T1000 (cell line): ENCODE data around the gene RBBP8NL.

Experiments used
- DNase-seq: peaks from one replicate; lab custom pipeline; 2025; ENCODE audit warnings: mixed read lengths; lab: John Stamatoyannopoulos, UW

Gene RBBP8NL

DNA sequence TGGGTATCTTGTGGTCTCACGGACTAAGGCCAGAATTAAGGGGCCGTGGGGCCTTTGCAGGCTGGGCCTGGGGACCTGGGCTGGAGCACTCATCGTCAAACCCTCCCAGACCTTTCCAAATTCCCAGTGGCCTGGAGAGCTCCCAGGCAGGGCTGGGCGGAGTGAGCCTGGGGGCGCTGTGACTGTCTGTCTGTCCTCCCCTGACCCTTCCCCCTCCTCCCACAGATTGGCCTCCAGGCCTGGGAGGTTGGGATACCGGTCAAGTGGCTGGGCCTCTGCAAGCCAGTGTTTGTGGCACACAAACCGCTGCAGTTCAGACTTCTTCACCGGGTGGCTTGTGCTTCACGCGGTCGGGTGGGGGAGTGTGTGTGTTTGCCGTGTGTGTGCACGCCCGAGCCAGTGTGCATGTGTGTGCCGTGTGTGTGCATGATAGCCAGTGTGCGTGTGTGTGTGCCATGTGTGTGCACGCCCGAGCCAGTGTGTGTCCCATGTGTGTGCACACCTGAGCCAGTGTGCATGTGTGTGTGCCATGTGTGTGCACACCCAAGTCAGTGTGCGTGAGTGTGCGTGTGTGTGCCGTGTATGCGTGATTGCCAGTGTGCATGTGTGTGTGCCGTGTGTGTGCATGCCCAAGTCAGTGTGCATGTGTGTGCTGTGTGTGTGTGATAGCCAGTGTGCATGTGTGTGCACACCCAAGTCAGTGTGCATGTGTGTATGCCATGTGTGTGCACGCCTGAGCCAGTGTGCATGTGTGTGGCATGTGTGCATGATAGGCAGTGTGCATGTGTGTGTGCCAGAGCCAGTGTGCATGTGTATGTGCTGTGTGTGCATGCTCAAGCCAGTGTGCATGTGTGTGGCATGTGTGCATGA is 6.3 kb downstream of the RBBP8NL start:
- DNase-seq: no peak

GRCh38 chr20:62419759-62420158 is 7.6 kb downstream of the RBBP8NL start:
- no peak for DNase-seq

GRCh38 chr20:62418709-62419487 is 8.4 kb downstream of the RBBP8NL start:
- no peak for DNase-seq

DNA sequence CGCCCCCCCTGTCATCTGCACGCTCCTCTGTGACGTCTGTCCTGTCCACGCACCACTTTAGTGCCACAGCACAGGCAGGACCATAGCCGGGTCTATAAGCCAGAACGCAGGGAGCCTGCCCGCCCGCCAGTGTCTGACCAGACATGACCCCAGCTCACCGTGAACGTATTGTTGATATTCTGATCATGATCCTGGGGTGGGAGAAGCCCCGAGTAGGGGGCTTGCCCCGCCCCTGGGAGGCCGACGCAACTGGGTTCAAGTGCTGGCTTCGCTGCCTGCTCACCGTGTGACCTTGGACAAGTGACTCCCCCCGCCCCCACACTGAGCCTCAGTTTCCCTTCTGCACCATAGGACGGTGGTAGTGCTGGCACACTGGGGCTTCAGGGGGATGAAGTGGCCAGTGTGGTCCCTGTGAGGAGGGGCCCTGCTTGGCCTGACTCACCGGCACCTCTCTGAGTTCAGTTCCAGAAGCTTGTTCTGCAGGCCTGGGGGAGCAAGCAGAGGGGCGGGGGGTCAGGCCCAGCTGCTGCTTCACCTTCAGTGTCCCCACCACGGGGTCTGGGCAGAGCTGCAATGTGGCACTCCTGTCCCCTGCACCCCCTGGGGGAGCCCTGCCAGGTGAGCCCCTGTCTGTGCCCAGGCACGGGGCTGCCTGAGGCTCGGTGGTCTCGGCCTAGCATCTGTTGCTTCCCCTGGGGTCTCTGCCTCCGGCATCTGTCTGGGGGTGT is 9.2 kb downstream of the RBBP8NL start:
- DNase-seq: no peak

DNA sequence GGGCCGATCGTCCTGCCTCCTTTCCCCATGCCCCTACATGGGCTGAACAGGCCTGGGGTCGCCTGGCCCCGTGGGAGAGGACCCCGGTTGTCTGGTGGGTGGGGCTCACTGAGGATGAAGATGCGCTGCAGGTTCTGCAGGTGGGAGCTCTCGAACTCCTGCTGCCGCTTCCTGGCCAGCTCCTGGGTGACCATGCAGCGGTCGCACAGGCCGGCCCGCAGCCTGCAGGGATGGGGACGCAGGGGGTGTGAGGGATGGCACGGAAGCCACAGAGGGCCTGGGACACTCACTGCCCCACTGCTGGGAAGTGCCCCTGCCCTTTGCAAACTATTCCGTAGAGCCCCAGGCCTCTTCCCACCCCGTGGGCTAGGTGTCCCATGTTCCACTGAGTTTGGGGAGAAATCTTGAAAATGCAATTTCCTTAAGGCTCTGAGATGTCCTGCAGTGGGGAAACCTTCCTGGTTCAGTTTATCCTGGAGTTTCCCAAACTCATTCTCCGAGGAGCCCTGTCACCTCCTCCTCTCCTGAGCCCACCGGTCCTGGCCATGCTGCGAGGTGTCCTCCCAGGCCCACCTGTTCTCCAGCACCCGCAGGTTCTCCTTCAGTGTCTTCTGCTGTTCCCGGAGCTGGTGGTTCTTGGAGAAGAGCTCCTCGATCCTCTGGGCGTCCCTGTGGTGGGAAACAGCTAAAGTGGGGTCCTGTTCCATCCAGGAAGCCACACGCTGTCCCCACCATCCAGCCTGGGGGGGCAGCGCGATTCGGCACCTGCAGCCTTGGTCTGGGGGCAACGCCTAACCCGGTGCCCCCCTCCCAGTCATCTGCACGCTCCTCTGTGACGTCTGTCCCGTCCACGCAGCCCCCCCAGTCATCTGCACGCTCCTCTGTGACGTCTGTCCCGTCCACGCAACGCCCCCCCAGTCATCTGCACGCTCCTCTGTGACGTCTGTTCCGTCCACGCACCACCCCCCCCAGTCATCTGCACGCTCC is 10.4 kb downstream of the RBBP8NL start:
- DNase-seq: no peak

DNA sequence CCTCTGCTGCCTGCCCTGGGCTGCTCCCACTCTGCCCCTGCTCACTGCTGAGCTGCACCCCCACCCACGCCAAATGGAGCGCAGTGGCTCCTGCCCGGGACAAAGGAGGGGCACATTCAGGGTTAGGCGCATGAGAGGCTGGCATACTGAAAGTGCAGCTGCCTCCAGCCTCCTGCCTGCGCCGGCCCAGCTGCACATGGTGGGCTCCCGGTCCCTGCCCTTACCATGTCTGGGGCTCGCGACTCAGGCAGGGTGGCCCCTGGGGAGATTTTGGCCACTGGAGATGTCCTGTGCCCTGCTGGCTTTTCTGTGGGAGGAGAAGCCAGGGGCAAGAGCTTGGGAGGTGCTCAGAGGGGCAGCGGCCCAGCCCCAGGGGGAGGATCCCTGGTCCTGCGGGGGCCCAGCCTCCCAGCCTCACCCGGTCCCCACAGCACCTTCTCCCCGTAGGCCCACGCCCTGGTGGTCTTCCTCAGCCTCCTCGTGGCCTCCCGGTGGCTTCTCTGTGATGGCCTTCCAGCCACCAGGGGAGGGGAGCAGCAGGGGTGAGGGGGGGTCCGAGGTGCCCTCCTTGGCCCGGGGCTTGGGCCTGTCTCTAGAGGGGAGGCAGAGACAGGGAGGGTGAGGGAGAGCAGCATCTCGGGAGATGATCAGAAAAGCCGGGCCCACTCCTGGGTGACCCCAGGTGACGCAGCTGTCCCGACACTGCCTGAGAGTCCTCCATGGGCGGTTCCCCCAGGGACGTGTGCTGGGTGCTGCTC is 11.8 kb downstream of the RBBP8NL start:
- no peak for DNase-seq

DNA sequence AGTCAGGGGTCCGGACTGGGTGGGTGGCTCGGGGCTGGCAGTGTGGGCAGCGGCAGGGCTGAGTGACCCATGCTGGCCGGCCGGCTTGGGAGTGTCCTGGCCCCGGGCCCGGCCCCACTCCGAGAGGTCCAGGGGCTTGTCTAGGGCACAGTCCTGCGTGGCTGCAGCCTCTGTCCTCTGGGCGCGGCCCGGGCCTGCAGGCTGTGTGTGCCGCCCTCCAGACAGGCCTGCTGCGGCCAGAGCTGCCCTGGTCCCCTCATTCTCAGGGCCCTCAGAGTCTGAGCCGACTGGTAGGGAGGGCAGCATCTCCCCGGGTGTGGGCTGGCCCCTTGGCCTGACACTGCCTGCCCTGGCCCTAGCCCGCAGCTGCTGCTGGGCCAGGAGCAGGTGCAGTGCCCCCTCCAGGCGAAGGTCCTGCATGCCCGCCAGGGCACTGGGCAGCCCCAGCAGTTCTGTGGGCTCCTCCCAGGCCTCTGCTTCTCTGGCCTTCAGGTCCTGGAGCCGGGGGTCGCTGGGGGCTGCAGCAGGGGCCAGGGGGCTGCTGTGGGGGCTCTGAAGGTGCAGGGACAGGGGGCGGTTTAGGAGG is 13.3 kb downstream of the RBBP8NL start:
- DNase-seq: no peak

DNA sequence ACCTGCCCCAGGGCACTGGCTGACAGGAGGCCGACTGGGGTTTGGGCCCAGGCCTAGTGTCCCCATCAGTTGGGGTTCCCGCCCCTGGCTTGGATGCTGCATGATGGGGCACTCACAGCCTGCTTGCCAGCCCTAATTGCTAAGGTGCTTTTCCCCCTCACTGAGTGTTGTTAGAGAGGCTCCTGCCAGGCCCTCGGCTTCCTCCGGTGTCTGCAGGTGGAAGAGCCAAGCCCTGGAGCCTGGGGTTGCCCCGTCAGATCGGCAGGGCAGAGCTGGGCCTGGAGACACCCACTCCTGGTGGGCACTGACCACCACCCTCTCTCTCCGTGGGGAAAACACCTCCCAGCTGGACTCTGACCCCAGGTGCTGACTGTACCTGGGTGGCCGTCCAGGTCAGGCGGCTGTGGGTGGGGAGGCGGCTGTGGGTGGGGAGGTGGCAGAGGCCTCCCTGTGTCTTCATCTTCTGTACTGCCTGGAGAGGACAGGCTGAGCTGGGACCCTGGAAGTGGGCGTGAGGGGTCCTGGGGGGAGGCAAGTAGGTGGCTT is 14.2 kb downstream of the RBBP8NL start:
- DNase-seq: no peak

DNA sequence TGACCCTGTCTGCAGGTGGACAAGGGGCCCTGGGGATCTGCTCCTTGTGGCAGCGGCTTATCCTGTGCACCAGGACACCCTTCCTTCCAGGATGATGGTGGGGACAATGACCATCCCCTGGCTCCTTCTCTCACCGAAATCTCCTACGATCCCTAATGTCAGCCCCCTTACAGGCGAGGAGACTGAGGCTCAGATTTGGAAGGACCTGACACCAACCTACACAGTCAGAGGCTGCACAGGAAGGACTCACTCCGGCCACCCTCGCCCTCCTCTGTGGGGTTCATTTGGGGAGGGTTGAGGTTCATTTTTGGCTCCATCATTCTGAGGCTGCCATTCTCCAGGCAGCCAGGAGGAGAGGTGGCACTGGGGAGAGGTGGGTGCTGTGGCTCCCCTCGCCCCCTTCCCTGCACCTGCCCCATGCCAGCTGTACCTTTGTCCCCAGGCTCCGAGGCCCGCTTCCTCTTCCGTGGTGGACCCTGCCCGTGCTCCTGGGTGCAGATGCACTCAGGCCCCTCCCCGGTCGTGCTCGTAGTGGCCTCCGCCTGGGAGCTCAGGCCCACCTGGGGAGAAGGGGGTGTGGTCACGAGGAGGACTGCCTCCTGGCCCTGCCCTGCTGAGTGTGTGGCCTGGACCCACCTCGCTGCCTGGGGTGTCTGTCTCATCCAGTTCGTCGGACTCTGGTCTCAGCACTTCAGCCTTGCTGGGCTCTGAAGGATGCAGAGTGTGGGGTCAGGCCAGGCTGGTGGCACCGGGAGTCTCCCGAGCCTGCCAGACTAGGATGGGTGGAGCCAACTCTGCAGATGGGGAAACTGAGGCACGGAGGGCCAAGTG is 14.9 kb downstream of the RBBP8NL start:
- no peak for DNase-seq

DNA sequence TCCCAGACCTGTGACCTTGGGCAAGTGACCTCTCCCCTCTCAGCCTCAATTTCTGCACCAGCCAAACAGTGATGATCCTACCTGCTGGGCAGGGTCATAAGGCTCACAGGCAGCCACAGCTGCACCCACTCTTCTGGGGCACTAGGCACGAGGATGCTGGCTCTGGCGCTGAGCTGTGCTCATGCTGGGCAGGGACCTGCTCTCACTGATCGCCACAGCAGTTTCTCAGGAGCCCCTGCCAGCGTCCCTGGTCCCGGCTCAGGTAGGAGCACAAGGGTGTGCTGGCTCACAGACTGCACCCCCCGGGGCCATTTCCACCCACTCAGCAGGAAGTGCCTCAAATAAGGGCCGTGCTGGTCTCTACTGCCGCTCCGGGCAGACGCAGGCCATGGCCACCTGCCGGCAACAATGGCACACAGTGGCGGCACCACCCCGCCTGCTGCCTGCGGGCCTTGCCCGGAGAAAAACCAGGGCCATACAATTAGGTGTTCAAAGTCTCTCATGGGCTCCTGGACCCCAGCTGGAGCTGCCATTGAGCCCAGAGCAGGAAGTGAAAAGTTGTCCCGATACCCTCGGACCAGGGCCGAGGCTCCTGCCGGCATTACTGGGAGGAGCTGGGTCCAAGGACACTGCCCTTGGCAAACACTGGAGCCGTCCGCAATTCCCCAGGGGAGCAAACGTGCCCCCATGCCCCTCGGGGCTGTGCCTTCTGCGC is 15.7 kb downstream of the RBBP8NL start:
- DNase-seq: no peak

DNA sequence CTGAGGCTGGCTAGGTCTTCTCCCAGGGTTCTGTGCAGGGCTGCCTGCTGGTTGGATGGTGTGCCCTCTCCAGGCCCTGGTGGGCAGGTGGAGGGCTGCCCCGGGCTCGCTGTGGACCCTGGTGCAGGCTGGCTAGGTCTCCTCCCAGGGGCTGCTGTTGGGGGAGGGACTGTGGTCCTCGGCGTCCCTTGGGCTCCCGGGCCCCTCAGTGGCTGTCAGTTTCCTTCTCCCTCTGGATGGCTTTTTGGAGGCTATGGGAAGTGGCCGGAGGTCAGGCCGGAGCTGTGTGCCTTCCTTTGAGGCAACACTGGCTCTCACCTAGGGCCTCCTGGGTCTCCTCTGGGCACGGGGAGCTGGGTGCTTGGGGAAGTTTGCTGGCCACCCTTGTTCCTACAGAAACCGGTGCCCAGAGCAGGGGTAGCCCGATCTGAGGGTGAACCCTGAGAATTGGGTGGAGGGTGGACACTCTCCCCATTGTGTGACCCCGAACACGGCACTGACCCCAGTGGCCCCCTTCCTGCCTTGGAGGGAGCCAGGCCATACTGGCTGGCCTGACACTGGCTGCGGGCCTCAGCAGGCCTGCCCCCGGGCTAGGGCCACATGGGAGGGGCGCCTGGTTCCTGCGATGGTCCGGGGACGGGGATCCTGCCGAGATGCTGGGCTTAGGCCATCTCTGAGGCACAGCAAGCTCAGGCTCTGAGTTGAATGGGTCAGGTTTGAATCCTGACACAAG is 16.4 kb downstream of the RBBP8NL start:
- DNase-seq: no peak

DNA sequence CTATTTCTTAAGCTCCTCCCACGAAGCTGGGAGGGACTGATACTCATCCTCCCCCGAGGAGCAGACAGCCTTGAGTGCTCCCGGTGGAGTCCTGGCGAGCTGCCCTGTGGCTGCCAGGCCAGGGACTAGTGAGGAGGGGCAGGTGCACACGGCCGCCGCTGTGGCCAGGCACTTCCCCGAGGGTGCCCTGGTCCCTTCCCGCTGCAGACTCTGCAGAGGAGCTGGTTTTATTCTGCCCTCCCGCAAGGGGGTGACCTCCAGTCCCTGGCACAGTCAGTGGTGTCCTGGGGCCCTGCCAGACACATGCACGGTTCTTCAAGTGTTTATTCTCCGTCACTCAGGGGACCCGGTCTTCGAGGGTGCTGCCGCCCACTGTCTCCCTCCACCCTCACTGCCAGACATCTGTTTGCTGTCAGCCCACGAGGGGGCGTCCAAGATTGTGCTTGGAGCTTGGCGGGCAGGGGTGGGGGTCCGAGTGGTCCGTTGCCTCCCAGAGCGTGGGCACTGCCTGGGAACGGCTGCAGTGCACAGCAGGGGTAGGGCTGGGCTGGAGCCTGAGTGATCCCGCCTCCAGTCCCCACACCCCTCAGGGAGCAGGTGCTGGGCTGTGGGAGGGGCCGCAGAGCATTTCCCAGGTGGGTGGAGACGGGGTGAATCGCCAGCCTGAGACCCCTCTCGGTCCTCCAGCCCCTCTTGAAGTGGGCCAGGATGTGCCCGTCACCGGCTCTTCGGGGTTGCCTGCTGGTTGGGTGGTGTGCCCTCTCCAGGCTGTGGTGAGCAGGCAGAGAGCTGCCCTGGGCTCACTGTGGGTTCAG is 17.2 kb downstream of the RBBP8NL start:
- no peak for DNase-seq

DNA sequence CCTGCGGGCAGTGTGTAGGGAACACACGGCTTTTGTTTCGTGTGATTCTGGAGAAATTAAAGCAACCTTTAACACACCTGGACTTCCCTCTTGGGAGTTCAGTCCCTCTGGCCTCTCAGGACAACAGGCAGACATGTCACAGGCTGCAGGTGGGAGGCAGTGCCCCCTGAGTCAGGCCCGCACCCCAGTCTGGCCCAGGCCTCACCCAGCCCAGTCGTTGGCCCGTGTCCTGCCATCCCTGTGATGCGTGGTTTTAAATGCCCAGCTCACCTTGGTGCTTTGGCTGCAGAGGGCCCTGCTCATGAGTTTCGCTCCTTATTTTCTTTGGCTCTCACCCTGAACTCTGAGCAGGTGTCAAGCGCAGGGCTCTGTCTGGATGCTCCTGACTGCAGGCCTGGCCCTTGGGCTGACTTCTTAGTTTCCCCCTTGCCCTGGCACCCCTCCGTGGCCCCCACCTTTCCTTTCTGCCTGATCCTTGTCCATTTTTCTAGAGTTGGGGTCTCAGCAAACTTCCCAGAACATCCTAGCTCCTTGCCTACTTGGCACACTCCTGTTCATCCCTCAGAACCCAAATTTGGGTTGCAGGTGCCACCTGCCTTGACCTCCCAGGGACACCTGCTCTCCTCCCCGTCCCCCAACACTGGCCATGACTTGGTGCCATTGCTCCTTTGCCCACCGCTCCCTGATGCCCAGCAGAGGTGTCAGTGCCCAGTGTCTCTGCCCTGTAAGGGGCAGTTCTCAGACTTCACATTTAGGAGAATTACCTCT is 18.1 kb downstream of the RBBP8NL start:
- no peak for DNase-seq

- DNase-seq: no peak
Observed at GRCh38 chr20:62408640-62409039, 18.7 kb downstream of the RBBP8NL start.

GRCh38 chr20:62408055-62408454 is 19.3 kb downstream of the RBBP8NL start:
- no peak for DNase-seq
